HCT116 (cell line): ENCODE results near the gene ZNF839.

ENCODE experiments used
- CTCF ChIP-seq, 3 experiments: fragments of 200-600 bp in 1 of 3; sonication (generic) in 1 of 3; IDR thresholded peaks in 2 of 3; conservative IDR thresholded peaks in 1 of 3; 2 replicates each; pipeline ENCODE4 v1.5.1; 2012 to 2017; ENCODE audit warnings: low read depth in 2 of 3, low read length in 2 of 3, antibody characterized with exemption in 1 of 3, borderline replicate concordance in 1 of 3, control low read depth in 1 of 3, mild to moderate bottlenecking in 1 of 3, mixed read lengths in 1 of 3, mixed run types in 1 of 3, moderate library complexity in 1 of 3; ENCODE audit not compliant: insufficient read depth in 1 of 3
- JUND ChIP-seq: IDR thresholded peaks from 2 replicates; pipeline ENCODE4 v1.6.1; 2012
- POLR2A ChIP-seq: IDR thresholded peaks from 2 replicates; pipeline ENCODE4 v1.7.0; 2011; ENCODE audit warnings: borderline replicate concordance; ENCODE audit not compliant: insufficient read depth, insufficient read length; ENCODE audit errors: extremely low read depth
- POLR2AphosphoS5 ChIP-seq: IDR thresholded peaks from 2 replicates; pipeline ENCODE4 v1.6.1; 2011; ENCODE audit warnings: mild to moderate bottlenecking, low read depth, low read length, moderate library complexity
- SRF ChIP-seq: IDR thresholded peaks from 2 replicates; pipeline ENCODE4 v1.6.1; 2012; ENCODE audit warnings: low read depth

GRCh38 chr14:102319351-102320032, at the start of gene ZNF839:
- TF ChIP-seq SRF: no peak
- TF ChIP-seq POLR2A: no peak
- no peak for TF ChIP-seq JUND
- no peak for TF ChIP-seq CTCF (IDR thresholded peaks at IDR 0.05 in 2 of 3, conservative IDR thresholded peaks at IDR 0.05 in 1 of 3; ENCODE audit: borderline replicate concordance in 1 of 3, insufficient read depth in 1 of 3, low read depth in 2 of 3, low read length in 2 of 3)
- TF ChIP-seq POLR2AphosphoS5: peak; percentile 76
